Ascending aorta (tissue), 2 donors: Measurements from ENCODE around the gene HENMT1. TPM values are rescaled to one million over a fixed set of nuclear protein-coding genes. Genes with fewer than 3 reads are reported as not detected.
A peak's percentile ranks its signal among the peaks of the same experiment; 100 is the strongest.

Source experiments
- DNase-seq, 2 donors: peaks; one replicate each; pipeline ENCODE4 v3.0.0-alpha.2; 2019; ENCODE audit warnings: low spot score in 2 of 2
- H3K27ac ChIP-seq, 2 donors: fragments of 200-600 bp; sonication (generic); one replicate each; pipeline ENCODE4 v1.5.1; 2016 to 2017; ENCODE audit warnings: mild to moderate bottlenecking in 1 of 2
- H3K27me3 ChIP-seq: fragments of 200-600 bp; sonication (generic); one replicate; pipeline ENCODE4 v1.5.1; 2017
- H3K36me3 ChIP-seq, 2 donors: fragments of 200-600 bp; sonication (generic); one replicate each; pipeline ENCODE4 v1.5.1; 2016
- H3K4me1 ChIP-seq, 2 donors: fragments of 200-600 bp; sonication (generic); one replicate each; pipeline ENCODE4 v1.5.1; 2016 to 2017; ENCODE audit warnings: mild to moderate bottlenecking in 1 of 2
- H3K4me3 ChIP-seq, 2 donors: fragments of 200-600 bp; sonication (generic); one replicate each; pipeline ENCODE4 v1.5.1; 2016 to 2017; ENCODE audit warnings: mild to moderate bottlenecking in 1 of 2
- H3K9me3 ChIP-seq, 2 donors: fragments of 200-600 bp; sonication (generic); one replicate each; pipeline ENCODE4 v1.5.1; 2016
- CTCF ChIP-seq, 3 experiments: fragments of 200-600 bp in 2 of 3; fragments of 450-650 bp in 1 of 3; sonication (generic) in 2 of 3; IDR thresholded peaks; one replicate each; pipeline ENCODE4 v1.5.1; 2016 to 2019; ENCODE audit warnings: antibody characterized with exemption in 3 of 3, mild to moderate bottlenecking in 1 of 3, moderate library complexity in 1 of 3
- intact Hi-C: fragments of 100-400 bp; cut with DNase I; formaldehyde crosslinking; loops from one replicate; pipeline ENCODE4 v1.15.1; 2023
- total RNA-seq: library from RNA; depleted of rRNA; stranded (reverse); fragments of >200 nt; gene quantifications from one replicate; pipeline ENCODE4 v1.1.0, GENCODE V29; 2016

Gene HENMT1
- total RNA-seq, 1 donor from 2014 or later: not detected

DNA sequence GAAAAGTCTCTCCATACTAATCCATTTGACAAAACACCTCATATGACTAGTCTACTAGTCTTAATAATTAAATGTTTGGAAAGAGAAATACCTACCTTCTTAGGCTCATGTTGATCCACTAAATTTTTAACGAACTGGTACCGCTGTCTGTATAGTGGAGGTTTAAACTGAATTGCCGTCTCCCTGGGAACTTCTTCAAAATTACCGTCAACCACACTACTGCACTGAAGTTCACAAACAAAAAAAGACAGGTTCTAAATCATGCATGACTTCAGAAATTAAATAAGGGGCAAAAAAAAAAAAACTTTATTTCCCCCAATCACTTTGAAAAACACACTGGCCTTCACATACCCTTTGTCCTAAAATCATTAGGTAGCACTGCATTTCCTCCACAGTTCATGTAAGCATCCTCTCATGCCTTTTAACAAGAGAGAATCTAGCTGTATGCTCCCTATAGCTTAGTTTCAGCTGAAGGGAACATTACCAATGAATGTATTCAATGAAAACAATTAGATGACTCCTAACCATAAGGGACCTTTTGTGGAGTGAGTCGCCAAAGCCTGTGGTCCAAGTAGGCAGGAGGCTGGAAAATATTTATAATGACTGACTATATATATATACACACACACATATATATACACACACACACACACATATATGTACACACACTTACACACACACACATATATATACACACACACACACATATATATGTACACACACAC lies 3.4 kb downstream of the HENMT1 start:
- Histone ChIP-seq H3K36me3 (no peaks in the 10 kb centered on the region), H3K9me3 (no peaks in the 10 kb centered on the region), H3K4me1 (peaks cover 0 to 3% of the 10 kb centered on the region in 2 donors), H3K27me3 (no peaks in the 10 kb centered on the region), H3K27ac (no peak overlapping the region), H3K4me3 (no peak overlapping the region)
- no peak for DNase-seq
- intact Hi-C loops: no loop called here
- TF ChIP-seq CTCF (IDR thresholded peaks at IDR 0.05): no peak

- intact Hi-C loops: no loop called here
- TF ChIP-seq CTCF (IDR thresholded peaks at IDR 0.05): no peak
Observed at GRCh38 chr1:108653431-108654105, 7.3 kb downstream of the HENMT1 start.

DNA sequence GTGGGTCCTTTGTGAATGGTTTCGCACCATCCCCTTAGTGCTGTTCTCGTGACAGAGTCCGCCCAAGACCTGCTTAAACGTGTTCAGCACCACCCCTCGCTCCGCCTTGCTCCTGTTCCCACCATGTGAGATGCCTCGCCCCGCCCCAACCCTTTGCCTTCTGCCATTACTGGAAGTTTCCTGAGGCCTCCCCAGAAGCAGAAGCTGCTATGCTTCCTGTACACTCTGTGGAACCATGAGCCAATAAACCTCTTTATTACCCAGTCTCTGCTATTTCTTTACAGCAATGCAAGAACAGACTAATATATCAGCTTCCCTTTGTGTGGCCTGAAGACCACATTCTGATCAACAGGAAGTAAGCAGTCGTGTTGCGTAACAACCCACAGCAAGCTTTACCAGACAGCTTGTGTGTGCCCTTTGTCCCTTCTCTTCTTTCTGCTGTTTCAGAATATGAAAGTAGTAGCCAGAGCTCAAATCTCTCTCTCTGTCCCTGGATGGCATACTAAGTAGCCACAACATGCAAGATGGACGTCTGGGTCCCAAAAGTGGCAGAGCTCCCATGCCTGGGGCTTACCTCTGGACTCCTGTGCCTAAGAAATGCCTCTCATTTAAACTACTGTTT lies 14.1 kb downstream of the HENMT1 start:
- intact Hi-C loops: no loop called here
- peaks cover 0 to 6% of the 10 kb centered on the region in 2 donors for H3K4me1 ChIP-seq
- no peak for TF ChIP-seq CTCF (IDR thresholded peaks at IDR 0.05)
- peak overlapping the region; percentile 52 to 70 for H3K27ac ChIP-seq
- no peaks in the 10 kb centered on the region for H3K27me3 ChIP-seq
- DNase-seq: peak; percentile 67 to 87
- no peak overlapping the region for H3K4me3 ChIP-seq
- H3K36me3 ChIP-seq: peaks cover 0 to 3% of the 10 kb centered on the region in 2 donors
- H3K9me3 ChIP-seq: no peaks in the 10 kb centered on the region

More at GRCh38 chr1:108653431-108654105, 7.3 kb downstream of the HENMT1 start:
- Histone ChIP-seq H3K4me1 (no peaks in the 10 kb centered on the region), H3K27me3 (no peaks in the 10 kb centered on the region), H3K9me3 (no peaks in the 10 kb centered on the region), H3K27ac (no peak overlapping the region), H3K36me3 (peaks cover 0 to 3% of the 10 kb centered on the region in 2 donors), H3K4me3 (no peak overlapping the region)
- DNase-seq: no peak

GRCh38 chr1:108646265-108646647 lies 14.6 kb downstream of the HENMT1 start:
- peak overlapping the region in 1 of 2 donors; percentile 70 for H3K27ac ChIP-seq
- no peaks in the 10 kb centered on the region for H3K27me3 ChIP-seq
- no peak for TF ChIP-seq CTCF (IDR thresholded peaks at IDR 0.05)
- DNase-seq: no peak
- intact Hi-C loops: no loop called here
- H3K36me3 ChIP-seq: peaks cover 0 to 3% of the 10 kb centered on the region in 2 donors
- no peaks in the 10 kb centered on the region for H3K9me3 ChIP-seq
- no peak overlapping the region for H3K4me3 ChIP-seq
- H3K4me1 ChIP-seq: peaks cover 0 to 6% of the 10 kb centered on the region in 2 donors

GRCh38 chr1:108645564-108646184 lies 15.2 kb downstream of the HENMT1 start:
- intact Hi-C loops: loop anchor here (2.0 kb wide), 1 partner anchor 85 kb away; the partner anchor contains the start of gene EEIG2
- H3K36me3 ChIP-seq: peaks cover 0 to 3% of the 10 kb centered on the region in 2 donors
- H3K4me3 ChIP-seq: no peak overlapping the region
- H3K4me1 ChIP-seq: peaks cover 0 to 6% of the 10 kb centered on the region in 2 donors
- no peak for TF ChIP-seq CTCF (IDR thresholded peaks at IDR 0.05)
- no peaks in the 10 kb centered on the region for H3K27me3 ChIP-seq
- DNase-seq: no peak
- H3K9me3 ChIP-seq: no peaks in the 10 kb centered on the region
- H3K27ac ChIP-seq: peak overlapping the region in 1 of 2 donors; percentile 70
